GM12874 (cell line): ENCODE measurements around the gene TMEM132A.

Experiments
- TF ChIP-seq, protein P1 (sequence below): IDR thresholded peaks from 2 replicates; pipeline ENCODE4 v1.5.1; 2011; ENCODE audit warnings: low read depth, mild to moderate bottlenecking, control low read depth, low read length, moderate library complexity; ENCODE audit not compliant: insufficient read depth

Gene TMEM132A, protein sequence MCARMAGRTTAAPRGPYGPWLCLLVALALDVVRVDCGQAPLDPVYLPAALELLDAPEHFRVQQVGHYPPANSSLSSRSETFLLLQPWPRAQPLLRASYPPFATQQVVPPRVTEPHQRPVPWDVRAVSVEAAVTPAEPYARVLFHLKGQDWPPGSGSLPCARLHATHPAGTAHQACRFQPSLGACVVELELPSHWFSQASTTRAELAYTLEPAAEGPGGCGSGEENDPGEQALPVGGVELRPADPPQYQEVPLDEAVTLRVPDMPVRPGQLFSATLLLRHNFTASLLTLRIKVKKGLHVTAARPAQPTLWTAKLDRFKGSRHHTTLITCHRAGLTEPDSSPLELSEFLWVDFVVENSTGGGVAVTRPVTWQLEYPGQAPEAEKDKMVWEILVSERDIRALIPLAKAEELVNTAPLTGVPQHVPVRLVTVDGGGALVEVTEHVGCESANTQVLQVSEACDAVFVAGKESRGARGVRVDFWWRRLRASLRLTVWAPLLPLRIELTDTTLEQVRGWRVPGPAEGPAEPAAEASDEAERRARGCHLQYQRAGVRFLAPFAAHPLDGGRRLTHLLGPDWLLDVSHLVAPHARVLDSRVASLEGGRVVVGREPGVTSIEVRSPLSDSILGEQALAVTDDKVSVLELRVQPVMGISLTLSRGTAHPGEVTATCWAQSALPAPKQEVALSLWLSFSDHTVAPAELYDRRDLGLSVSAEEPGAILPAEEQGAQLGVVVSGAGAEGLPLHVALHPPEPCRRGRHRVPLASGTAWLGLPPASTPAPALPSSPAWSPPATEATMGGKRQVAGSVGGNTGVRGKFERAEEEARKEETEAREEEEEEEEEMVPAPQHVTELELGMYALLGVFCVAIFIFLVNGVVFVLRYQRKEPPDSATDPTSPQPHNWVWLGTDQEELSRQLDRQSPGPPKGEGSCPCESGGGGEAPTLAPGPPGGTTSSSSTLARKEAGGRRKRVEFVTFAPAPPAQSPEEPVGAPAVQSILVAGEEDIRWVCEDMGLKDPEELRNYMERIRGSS

DNA sequence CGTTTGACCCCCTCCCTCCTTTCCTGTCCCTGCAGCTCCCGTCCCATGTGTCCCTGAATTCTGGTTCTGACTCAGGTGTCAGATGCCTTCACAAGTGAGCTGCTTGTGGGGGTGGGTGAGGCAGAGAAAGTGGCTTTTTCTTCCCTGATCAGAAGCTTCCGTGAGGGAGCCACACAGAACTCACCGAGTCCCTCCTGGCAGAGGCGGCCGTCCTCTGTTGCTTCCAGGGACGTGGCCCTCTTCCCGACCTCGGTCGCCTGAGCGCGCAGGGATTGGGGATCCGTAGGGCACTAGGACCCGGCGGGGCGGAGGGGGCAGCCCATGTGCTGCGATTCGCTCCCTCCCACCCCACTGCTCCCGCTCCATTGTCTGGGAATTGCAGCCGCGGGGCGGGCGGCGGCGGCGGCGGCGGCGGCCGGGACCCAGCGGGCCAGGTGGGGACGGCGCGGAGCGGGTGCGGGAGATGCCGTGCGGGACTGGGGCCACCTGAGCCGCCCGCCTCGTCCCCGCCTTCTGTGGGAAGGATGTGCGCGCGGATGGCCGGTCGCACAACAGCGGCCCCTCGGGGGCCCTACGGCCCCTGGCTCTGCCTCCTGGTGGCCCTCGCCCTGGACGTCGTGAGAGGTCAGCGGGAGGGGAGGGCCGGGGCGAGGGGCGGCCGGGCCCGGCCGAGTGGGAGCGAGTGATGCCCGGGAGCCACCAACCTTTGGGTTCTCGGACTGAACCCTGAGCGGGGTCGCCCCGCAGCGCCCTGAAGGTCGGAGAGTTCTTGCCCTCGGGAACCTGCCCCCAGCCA is at the start of gene TMEM132A:
Gene TMEM132A, plus strand, starts transcription at position 351 of the 796 bp plus-strand sequence. Its CDS starts 174 bp downstream, at position 525.
- TF ChIP-seq, protein P1, sequence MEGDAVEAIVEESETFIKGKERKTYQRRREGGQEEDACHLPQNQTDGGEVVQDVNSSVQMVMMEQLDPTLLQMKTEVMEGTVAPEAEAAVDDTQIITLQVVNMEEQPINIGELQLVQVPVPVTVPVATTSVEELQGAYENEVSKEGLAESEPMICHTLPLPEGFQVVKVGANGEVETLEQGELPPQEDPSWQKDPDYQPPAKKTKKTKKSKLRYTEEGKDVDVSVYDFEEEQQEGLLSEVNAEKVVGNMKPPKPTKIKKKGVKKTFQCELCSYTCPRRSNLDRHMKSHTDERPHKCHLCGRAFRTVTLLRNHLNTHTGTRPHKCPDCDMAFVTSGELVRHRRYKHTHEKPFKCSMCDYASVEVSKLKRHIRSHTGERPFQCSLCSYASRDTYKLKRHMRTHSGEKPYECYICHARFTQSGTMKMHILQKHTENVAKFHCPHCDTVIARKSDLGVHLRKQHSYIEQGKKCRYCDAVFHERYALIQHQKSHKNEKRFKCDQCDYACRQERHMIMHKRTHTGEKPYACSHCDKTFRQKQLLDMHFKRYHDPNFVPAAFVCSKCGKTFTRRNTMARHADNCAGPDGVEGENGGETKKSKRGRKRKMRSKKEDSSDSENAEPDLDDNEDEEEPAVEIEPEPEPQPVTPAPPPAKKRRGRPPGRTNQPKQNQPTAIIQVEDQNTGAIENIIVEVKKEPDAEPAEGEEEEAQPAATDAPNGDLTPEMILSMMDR: no peak

DNA sequence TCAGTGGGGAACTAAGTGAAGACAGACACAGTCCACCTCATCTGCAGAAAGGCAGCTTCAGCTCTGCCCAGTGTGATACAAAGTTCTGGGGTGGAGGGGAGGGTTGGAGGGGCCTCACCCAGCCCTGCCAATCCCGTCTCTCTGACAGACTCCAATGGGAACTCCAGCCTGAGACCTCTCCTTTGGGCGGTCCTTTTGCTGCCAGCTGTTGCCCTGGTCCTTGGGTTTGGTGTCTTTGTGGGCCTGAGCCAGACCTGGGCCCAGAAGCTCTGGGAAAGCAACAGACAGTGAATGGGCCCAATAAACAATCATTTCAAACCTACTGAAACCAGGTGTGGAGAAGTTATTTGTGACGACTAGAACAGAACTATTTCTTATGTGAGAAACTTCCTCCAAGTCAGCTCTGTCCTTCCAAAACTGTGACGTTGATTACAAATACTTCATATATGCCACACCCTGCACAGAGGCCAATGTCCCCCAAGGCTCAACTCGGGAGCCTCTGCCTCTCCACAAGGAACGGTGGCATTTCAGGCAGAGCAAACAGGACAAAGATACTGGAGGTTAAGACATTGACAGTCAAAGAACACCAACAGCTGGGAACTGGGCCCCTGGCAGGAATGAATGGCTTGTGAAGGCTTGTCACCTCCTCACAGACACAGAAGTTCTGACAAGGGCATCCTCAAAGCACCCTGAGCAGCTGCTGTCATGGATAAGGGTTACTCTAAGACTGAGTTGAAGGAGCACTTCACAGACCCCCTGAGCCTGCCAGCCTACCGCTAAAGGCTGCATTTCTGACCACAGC is 48.7 kb upstream of the TMEM132A start:
- TF ChIP-seq, protein P1: no peak

GRCh38 chr11:60876168-60876485 is 48.1 kb upstream of the TMEM132A start:
- TF ChIP-seq, protein P1: no peak

DNA sequence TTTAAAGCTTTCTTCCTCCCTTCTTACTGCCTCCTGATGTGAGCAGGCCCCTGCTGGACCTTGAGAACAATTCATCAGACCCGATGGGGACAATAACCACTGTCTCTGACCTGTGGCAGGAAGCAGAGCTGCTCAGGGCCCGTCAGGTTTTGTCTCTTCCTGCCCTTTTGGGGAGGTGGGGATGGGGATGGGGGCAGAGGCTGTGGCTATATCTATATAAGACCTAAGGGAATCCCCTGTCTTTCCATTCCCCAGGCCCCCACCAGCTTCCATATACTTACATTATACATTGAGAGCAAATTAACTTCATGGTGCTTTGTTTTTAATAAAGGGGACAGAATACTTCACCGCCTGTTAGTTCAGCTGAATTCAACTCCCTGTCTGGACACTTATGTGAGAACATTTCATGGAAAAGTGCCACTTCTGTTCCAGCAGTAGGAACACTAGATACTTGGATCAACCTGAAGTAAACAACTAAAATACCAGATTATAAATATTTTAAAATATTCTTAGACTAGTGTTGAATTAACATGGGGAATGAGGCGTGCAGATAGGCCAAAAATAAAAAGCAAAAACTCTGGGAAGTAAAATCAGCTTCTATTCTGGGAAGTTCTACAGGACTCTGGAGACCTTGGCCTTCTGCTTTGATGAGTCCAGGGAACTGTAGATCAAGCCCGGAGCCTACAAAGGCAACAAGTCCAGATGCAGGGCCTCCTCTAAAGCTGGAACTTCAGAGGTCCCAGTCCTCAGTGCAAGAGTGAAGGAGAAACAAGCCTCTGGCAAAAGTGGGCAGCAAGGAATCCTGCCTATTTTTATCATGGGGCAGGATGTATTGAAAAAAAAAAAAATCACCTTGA is 45.8 kb upstream of the TMEM132A start:
- TF ChIP-seq, protein P1: no peak

DNA sequence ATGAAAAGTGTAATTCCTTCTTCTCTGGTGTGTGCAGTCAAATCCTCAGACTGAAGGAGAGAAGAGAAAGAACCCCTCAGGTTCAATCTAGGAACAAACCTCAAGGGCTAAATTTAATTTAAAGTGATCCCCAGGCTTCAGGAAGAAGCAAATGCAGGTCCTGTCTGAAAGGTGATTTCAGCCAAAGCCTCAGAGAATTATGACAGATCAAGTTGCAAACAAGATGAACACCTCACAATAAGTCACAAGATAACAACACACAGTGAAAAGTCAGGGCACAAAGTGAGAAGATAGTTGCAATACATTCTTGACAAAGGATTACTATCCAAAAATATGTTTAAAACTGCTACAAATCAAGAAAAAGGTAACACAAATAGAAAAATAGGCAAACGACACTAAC is 45.2 kb upstream of the TMEM132A start:
- TF ChIP-seq, protein P1: no peak

- TF ChIP-seq, protein P1: no peak
Measured at GRCh38 chr11:60879971-60880588, 44.2 kb upstream of the TMEM132A start.
